CD4-positive, alpha-beta T cell (primary cell): ENCODE data around the gene MASP1. TPM values are rescaled to one million over a fixed set of nuclear protein-coding genes. Genes with fewer than 3 reads are reported as not detected.

Experiments
- ATAC-seq: fragments of 200-7000 bp; cut with Tn5 transposase; one replicate; pipeline ENCODE4 v1.10.0; 2022; ENCODE audit warnings: mild to moderate bottlenecking; ENCODE audit not compliant: poor library complexity
- CTCF ChIA-PET: fragments of 350-600 bp; sonication (Branson Sonifier 250); formaldehyde crosslinking; loops from one replicate; lab custom pipeline; 2021; ENCODE audit warnings: antibody characterized with exemption, inconsistent platforms; lab: Charles Lee
- POLR2A ChIA-PET: fragments of 350-600 bp; sonication (Branson Sonifier 250); formaldehyde crosslinking; loops from one replicate; lab custom pipeline; 2021; ENCODE audit warnings: antibody characterized with exemption, inconsistent platforms; lab: Charles Lee
- DNase-seq, 14 experiments: peaks; one replicate each; pipeline ENCODE4 v3.0.0-alpha.2; 2013 to 2020; ENCODE audit warnings: mixed read lengths in 2 of 14
- H3K27ac ChIP-seq, 2 donors: one replicate each; pipeline versions ENCODE4 v1.5.1 to v1.7.0; 2013; ENCODE audit warnings: low read length in 2 of 2, low read depth in 1 of 2, mild to moderate bottlenecking in 1 of 2
- H3K27me3 ChIP-seq, 2 experiments: 1 replicate in 1 of 2; 2 replicates in 1 of 2; pipeline versions ENCODE4 v1.6.1 to v1.7.0; 2013; ENCODE audit warnings: low read length in 2 of 2, control low read depth in 1 of 2, mild to moderate bottlenecking in 1 of 2, moderate library complexity in 1 of 2; ENCODE audit not compliant: insufficient read depth in 2 of 2, control insufficient read depth in 1 of 2
- H3K36me3 ChIP-seq: one replicate; pipeline ENCODE4 v1.6.1; 2013; ENCODE audit warnings: low read length, control low read depth; ENCODE audit not compliant: insufficient read depth
- H3K4me1 ChIP-seq: one replicate; pipeline ENCODE4 v1.6.1; 2013; ENCODE audit warnings: low read length, control low read depth; ENCODE audit not compliant: insufficient read depth
- H3K4me3 ChIP-seq: one replicate; pipeline ENCODE4 v1.5.1; 2013; ENCODE audit warnings: mild to moderate bottlenecking, low read length, moderate library complexity
- H3K9me3 ChIP-seq, 2 experiments: 1 replicate in 1 of 2; 2 replicates in 1 of 2; pipeline versions ENCODE4 v1.6.1 to v1.7.0; 2013; ENCODE audit warnings: low read length in 2 of 2, mild to moderate bottlenecking in 2 of 2, control low read depth in 1 of 2, moderate library complexity in 1 of 2; ENCODE audit not compliant: control insufficient read depth in 1 of 2, insufficient read depth in 1 of 2
- H3K27ac Mint-ChIP-seq: one replicate; pipeline ENCODE4 v1.8.0; 2020; ENCODE audit warnings: mixed read lengths
- H3K27me3 Mint-ChIP-seq: one replicate; pipeline ENCODE4 v1.8.0; 2021; ENCODE audit warnings: mixed read lengths
- H3K36me3 Mint-ChIP-seq: one replicate; pipeline ENCODE4 v1.8.0; 2021; ENCODE audit warnings: low read depth, mixed read lengths
- H3K4me1 Mint-ChIP-seq: one replicate; pipeline ENCODE4 v1.8.0; 2021; ENCODE audit warnings: low read depth, mixed read lengths
- H3K4me3 Mint-ChIP-seq: one replicate; pipeline ENCODE4 v1.8.0; 2020; ENCODE audit warnings: mild to moderate bottlenecking, mixed read lengths
- H3K9me3 Mint-ChIP-seq: one replicate; pipeline ENCODE4 v1.8.0; 2020; ENCODE audit warnings: mixed read lengths
- intact Hi-C, 2 experiments: fragments of 100-400 bp; cut with DNase I in 1 of 2; cut with micrococcal nuclease in 1 of 2; formaldehyde crosslinking; loops; one replicate each; pipeline versions ENCODE4 v1.15.1 to v1.9.0; 2023 to 2025; cut with DNase I, micrococcal nuclease
- total RNA-seq, 174 experiments: library from RNA in 2 of 174; stranded (reverse) in 2 of 174; gene quantifications; one replicate each; pipeline ENCODE4 v1.2.3 and lab custom pipeline; 2021 to 2026
- TF ChIP-seq, protein P1 (sequence below): fragments of 200-600 bp; IDR thresholded peaks from one replicate; pipeline ENCODE4 v1.8.0; 2022; ENCODE audit warnings: antibody characterized with exemption, mild to moderate bottlenecking

Gene MASP1
- total RNA-seq, 2 experiments from 2014 or later, result not detected

DNA sequence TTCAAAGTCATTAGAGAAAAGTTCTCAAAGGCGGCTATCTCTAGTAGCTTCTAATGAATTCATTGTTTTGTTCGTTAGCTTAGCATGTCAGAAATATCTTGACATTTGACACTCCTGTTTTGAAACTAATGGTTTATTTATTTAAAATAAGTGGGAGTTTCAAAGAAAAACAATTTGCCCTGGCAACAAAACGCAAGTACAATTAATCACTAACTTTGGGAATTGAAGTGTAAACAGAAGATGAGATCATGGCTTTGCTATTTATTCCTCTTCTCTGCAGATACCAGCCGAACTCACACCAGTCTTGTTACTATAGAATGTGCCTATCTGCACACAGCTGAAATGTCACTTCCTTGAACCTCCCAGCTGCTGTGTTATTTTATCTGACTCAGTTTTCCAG lies 27.5 kb downstream of the MASP1 start:
- POLR2A ChIA-PET, result no interaction called here

GRCh38 chr3:187263270-187263669 lies 28.3 kb downstream of the MASP1 start:
- no peak overlapping the region for H3K4me3 ChIP-seq
- TF ChIP-seq, protein P1, sequence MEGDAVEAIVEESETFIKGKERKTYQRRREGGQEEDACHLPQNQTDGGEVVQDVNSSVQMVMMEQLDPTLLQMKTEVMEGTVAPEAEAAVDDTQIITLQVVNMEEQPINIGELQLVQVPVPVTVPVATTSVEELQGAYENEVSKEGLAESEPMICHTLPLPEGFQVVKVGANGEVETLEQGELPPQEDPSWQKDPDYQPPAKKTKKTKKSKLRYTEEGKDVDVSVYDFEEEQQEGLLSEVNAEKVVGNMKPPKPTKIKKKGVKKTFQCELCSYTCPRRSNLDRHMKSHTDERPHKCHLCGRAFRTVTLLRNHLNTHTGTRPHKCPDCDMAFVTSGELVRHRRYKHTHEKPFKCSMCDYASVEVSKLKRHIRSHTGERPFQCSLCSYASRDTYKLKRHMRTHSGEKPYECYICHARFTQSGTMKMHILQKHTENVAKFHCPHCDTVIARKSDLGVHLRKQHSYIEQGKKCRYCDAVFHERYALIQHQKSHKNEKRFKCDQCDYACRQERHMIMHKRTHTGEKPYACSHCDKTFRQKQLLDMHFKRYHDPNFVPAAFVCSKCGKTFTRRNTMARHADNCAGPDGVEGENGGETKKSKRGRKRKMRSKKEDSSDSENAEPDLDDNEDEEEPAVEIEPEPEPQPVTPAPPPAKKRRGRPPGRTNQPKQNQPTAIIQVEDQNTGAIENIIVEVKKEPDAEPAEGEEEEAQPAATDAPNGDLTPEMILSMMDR, result no peak
- H3K36me3 ChIP-seq, result no peaks in the 10 kb centered on the region
- peaks cover 58% of the 10 kb centered on the region for H3K27me3 Mint-ChIP-seq
- POLR2A ChIA-PET, result no interaction called here
- no peaks in the 10 kb centered on the region for H3K9me3 ChIP-seq
- CTCF ChIA-PET, result no interaction called here
- ATAC-seq, result no peak
- H3K27ac Mint-ChIP-seq, result no peak overlapping the region
- intact Hi-C loops, result no loop called here
- no peaks in the 10 kb centered on the region for H3K9me3 Mint-ChIP-seq
- no peak for DNase-seq
- no peaks in the 10 kb centered on the region for H3K4me1 ChIP-seq
- no peak overlapping the region for H3K27ac ChIP-seq
- no peak overlapping the region for H3K4me3 Mint-ChIP-seq
- H3K36me3 Mint-ChIP-seq, result no peaks in the 10 kb centered on the region
- H3K27me3 ChIP-seq, result peaks cover 0 to 9% of the 10 kb centered on the region in 2 experiments
- no peaks in the 10 kb centered on the region for H3K4me1 Mint-ChIP-seq

More for the DNA sequence above, 27.5 kb downstream of the MASP1 start:
- Histone ChIP-seq H3K36me3 (no peaks in the 10 kb centered on the region), H3K4me1 (no peaks in the 10 kb centered on the region), H3K9me3 (no peaks in the 10 kb centered on the region), H3K4me3 (no peak overlapping the region), H3K27me3 (peaks cover 0 to 9% of the 10 kb centered on the region in 2 experiments), H3K27ac (no peak overlapping the region)
- H3K4me1 Mint-ChIP-seq, result no peaks in the 10 kb centered on the region
- no peak for DNase-seq
- H3K27me3 Mint-ChIP-seq, result peaks cover 58% of the 10 kb centered on the region
- H3K9me3 Mint-ChIP-seq, result no peaks in the 10 kb centered on the region
- CTCF ChIA-PET, result no interaction called here
- no peak overlapping the region for H3K27ac Mint-ChIP-seq
- ATAC-seq, result no peak
- TF ChIP-seq, protein P1, result no peak
- no peaks in the 10 kb centered on the region for H3K36me3 Mint-ChIP-seq
- intact Hi-C loops, result no loop called here
- no peak overlapping the region for H3K4me3 Mint-ChIP-seq

DNA sequence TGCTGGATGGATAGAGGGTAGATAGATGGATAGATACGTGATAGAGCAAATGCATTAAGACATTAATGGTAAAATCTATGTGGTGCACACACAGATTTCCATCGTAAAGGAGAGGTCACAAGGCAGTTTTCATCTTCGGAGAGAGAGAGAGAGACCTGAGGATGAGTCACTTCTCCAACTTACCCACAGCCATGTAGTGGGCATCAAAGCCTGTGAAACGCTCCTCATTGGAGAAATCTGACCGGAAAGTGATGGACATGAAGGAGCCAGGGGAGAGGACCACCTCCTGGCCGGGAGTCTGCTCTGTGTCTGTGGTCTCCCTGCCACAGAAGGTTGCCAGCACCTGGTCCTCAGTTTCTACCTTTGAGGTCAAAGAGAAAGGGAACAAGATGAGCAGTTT lies 29.2 kb downstream of the MASP1 start:
- DNase-seq (no peak), ATAC-seq (no peak)
- Histone ChIP-seq H3K36me3 (no peaks in the 10 kb centered on the region), H3K9me3 (no peaks in the 10 kb centered on the region), H3K27me3 (peaks cover 0 to 6% of the 10 kb centered on the region in 2 experiments), H3K4me3 (no peak overlapping the region), H3K4me1 (no peaks in the 10 kb centered on the region), H3K27ac (no peak overlapping the region)
- no peak overlapping the region for H3K4me3 Mint-ChIP-seq
- CTCF ChIA-PET, result no interaction called here
- no peaks in the 10 kb centered on the region for H3K36me3 Mint-ChIP-seq
- intact Hi-C loops, result no loop called here
- POLR2A ChIA-PET, result no interaction called here
- H3K27me3 Mint-ChIP-seq, result peaks cover 52% of the 10 kb centered on the region
- H3K9me3 Mint-ChIP-seq, result no peaks in the 10 kb centered on the region
- no peak overlapping the region for H3K27ac Mint-ChIP-seq
- TF ChIP-seq, protein P1, result no peak
- H3K4me1 Mint-ChIP-seq, result no peaks in the 10 kb centered on the region
